Stomach (tissue), 9 donors: Measurements from ENCODE around the gene CFTR. TPM values are rescaled to one million over a fixed set of nuclear protein-coding genes. Genes with fewer than 3 reads are reported as not detected.
A peak's percentile ranks its signal among the peaks of the same experiment; 100 is the strongest.

ENCODE experiments used
- DNase-seq, 2 donors: peaks; one replicate each; pipeline versions ENCODE4 v3.0.0 to v3.0.0-alpha.2; 2013 to 2019
- H3K27ac ChIP-seq, 5 donors: fragments of 200-600 bp in 4 of 5; sonication (generic) in 4 of 5; one replicate each; pipeline ENCODE4 v1.5.1; 2013 to 2019; ENCODE audit warnings: mild to moderate bottlenecking in 1 of 5, moderate library complexity in 1 of 5
- H3K27me3 ChIP-seq, 3 donors: fragments of 200-600 bp; sonication (generic); one replicate each; pipeline ENCODE4 v1.5.1; 2017 to 2019; ENCODE audit warnings: mixed run types in 1 of 3
- H3K36me3 ChIP-seq, 4 donors: fragments of 200-600 bp; sonication (generic); 1 replicate in 3 of 4; 2 replicates in 1 of 4; pipeline ENCODE4 v1.5.1; 2016 to 2019
- H3K4me1 ChIP-seq, 4 donors: fragments of 200-600 bp; sonication (generic); one replicate each; pipeline ENCODE4 v1.5.1; 2016 to 2019
- H3K4me3 ChIP-seq, 4 donors: fragments of 200-600 bp; sonication (generic) in 3 of 4; one replicate each; pipeline ENCODE4 v1.5.1; 2016 to 2019; ENCODE audit warnings: mild to moderate bottlenecking in 1 of 4
- H3K9me3 ChIP-seq, 4 donors: fragments of 200-600 bp; sonication (generic); one replicate each; pipeline ENCODE4 v1.5.1; 2016 to 2019
- CTCF ChIP-seq, 7 experiments: fragments of 450-650 bp in 4 of 7; fragments of 200-600 bp in 3 of 7; sonication (generic) in 3 of 7; IDR thresholded peaks; one replicate each; pipeline ENCODE4 v1.5.1; 2016 to 2019; ENCODE audit warnings: antibody characterized with exemption in 7 of 7, control low read depth in 2 of 7, mild to moderate bottlenecking in 1 of 7
- EP300 ChIP-seq: sonication (generic); formaldehyde crosslinking; IDR thresholded peaks from one replicate; pipeline ENCODE4 v1.6.1; 2017; ENCODE audit warnings: antibody characterized with exemption
- POLR2A ChIP-seq, 4 donors: fragments of 450-650 bp; IDR thresholded peaks; one replicate each; pipeline ENCODE4 v1.6.1; 2016; ENCODE audit warnings: antibody characterized with exemption in 4 of 4, control low read depth in 2 of 4, mild to moderate bottlenecking in 1 of 4, moderate library complexity in 1 of 4
- POLR2AphosphoS5 ChIP-seq, 3 donors: sonication (generic); formaldehyde crosslinking; IDR thresholded peaks; one replicate each; pipeline ENCODE4 v1.6.1; 2016; ENCODE audit warnings: antibody characterized with exemption in 3 of 3
- WGBS, 5 donors: extraction: QIAGEN DNeasy Blood & Tissue Kit in 3 of 5; methylation state at CpG; one replicate each; pipeline versions ENCODE4 v1.1.5 to v1.1.7; 2013 to 2018; 5-methylcytosine and 5-hydroxymethylcytosine counted together
- intact Hi-C: fragments of 100-400 bp; cut with DNase I; formaldehyde crosslinking; loops from one replicate; pipeline ENCODE4 v1.15.1; 2023; ENCODE audit warnings: low total_unique reads
- polyA plus RNA-seq, 3 donors: library from polyadenylated mRNA; stranded (reverse); fragments of 200-250 nt; gene quantifications; one replicate each; pipeline ENCODE4 v1.2.3, GENCODE V29; 2013
- total RNA-seq, 5 donors: library from RNA; depleted of rRNA; stranded (reverse); fragments of >200 nt; gene quantifications; one replicate each; pipeline versions ENCODE4 v1.1.0 to v1.2.3, GENCODE V29; 2014 to 2016
- donor health status: healthy with polysubstance abuse.
- donor health status: Bipolar disorder and iron deficiency.
- donor health status: healthy.

Gene CFTR
- total and polyA plus RNA-seq, 8 donors = under 0.01 to 130 (median 1.7) TPM; not detected in 1

GRCh38 chr7:117489016-117489415 is 9.2 kb downstream of the CFTR start:
- WGBS, 5 donors = 75 to 93% (median 88%) methylated on average over 3 of the region's 3 CpGs
- no peaks in the 10 kb centered on the region for H3K9me3 ChIP-seq
- intact Hi-C loops = no loop called here
- H3K4me1 ChIP-seq = no peaks in the 10 kb centered on the region
- DNase-seq = no peak
- TF ChIP-seq POLR2A (IDR thresholded peaks at IDR 0.05) = no peak
- TF ChIP-seq POLR2AphosphoS5 (IDR thresholded peaks at IDR 0.05) = no peak
- TF ChIP-seq EP300 = no peak
- TF ChIP-seq CTCF (IDR thresholded peaks at IDR 0.05) = no peak
- H3K4me3 ChIP-seq = no peak overlapping the region
- H3K27me3 ChIP-seq = peaks cover 0 to 4% (median 0%) of the 10 kb centered on the region in 3 donors
- no peaks in the 10 kb centered on the region for H3K36me3 ChIP-seq
- no peak overlapping the region for H3K27ac ChIP-seq

- no peak for DNase-seq
- H3K27me3 ChIP-seq = peaks cover 0 to 4% (median 0%) of the 10 kb centered on the region in 3 donors
- H3K27ac ChIP-seq = no peak overlapping the region
- intact Hi-C loops = no loop called here
- H3K4me3 ChIP-seq = no peak overlapping the region
- 74 to 82% (median 76%) methylated on average over 2 of the region's 2 CpGs for WGBS, 5 donors
- no peaks in the 10 kb centered on the region for H3K9me3 ChIP-seq
- TF ChIP-seq CTCF (IDR thresholded peaks at IDR 0.05) (no peak), POLR2A (IDR thresholded peaks at IDR 0.05) (no peak), EP300 (no peak), POLR2AphosphoS5 (IDR thresholded peaks at IDR 0.05) (no peak)
- no peaks in the 10 kb centered on the region for H3K4me1 ChIP-seq
- H3K36me3 ChIP-seq = no peaks in the 10 kb centered on the region
These were observed 9.6 kb downstream of the CFTR start for GRCh38 chr7:117489430-117489829.

- H3K4me3 ChIP-seq = no peak overlapping the region
These were observed 10.1 kb downstream of the CFTR start for GRCh38 chr7:117489911-117490310.

GRCh38 chr7:117492649-117493048 is 12.8 kb downstream of the CFTR start:
- Histone ChIP-seq H3K27me3 (no peaks in the 10 kb centered on the region), H3K4me1 (no peaks in the 10 kb centered on the region), H3K36me3 (no peaks in the 10 kb centered on the region), H3K9me3 (no peaks in the 10 kb centered on the region), H3K4me3 (no peak overlapping the region), H3K27ac (no peak overlapping the region)
- 55 to 73% (median 69%) methylated on average over 2 of the region's 2 CpGs for WGBS, 5 donors
- TF ChIP-seq POLR2A (IDR thresholded peaks at IDR 0.05) (no peak), POLR2AphosphoS5 (IDR thresholded peaks at IDR 0.05) (no peak), EP300 (no peak), CTCF (IDR thresholded peaks at IDR 0.05) (no peak)
- intact Hi-C loops = no loop called here
- DNase-seq = no peak

More at GRCh38 chr7:117489911-117490310, 10.1 kb downstream of the CFTR start:
- 27 to 56% (median 32%) methylated on average over 1 of the region's 1 CpG for WGBS, 5 donors
- TF ChIP-seq POLR2AphosphoS5 (IDR thresholded peaks at IDR 0.05) = peak in 1 of 3 donors; percentile 29
- TF ChIP-seq EP300 = no peak
- H3K36me3 ChIP-seq = no peaks in the 10 kb centered on the region
- no peaks in the 10 kb centered on the region for H3K9me3 ChIP-seq
- intact Hi-C loops = no loop called here
- peak in 1 of 2 donors; percentile 41 for DNase-seq
- H3K27ac ChIP-seq = no peak overlapping the region
- no peaks in the 10 kb centered on the region for H3K4me1 ChIP-seq
- peaks cover 0 to 4% (median 0%) of the 10 kb centered on the region in 3 donors for H3K27me3 ChIP-seq

- TF ChIP-seq EP300 (no peak), POLR2A (IDR thresholded peaks at IDR 0.05) (no peak), POLR2AphosphoS5 (IDR thresholded peaks at IDR 0.05) (no peak), CTCF (IDR thresholded peaks at IDR 0.05) (no peak)
- no peak for DNase-seq
- H3K27ac ChIP-seq = no peak overlapping the region
- intact Hi-C loops = no loop called here
- WGBS, 5 donors = 90 to 95% (median 94%) methylated on average over 2 of the region's 2 CpGs
- H3K27me3 ChIP-seq = no peaks in the 10 kb centered on the region
- H3K36me3 ChIP-seq = no peaks in the 10 kb centered on the region
- no peaks in the 10 kb centered on the region for H3K9me3 ChIP-seq
- no peak overlapping the region for H3K4me3 ChIP-seq
- no peaks in the 10 kb centered on the region for H3K4me1 ChIP-seq
These were observed 13.6 kb downstream of the CFTR start for GRCh38 chr7:117493460-117493859.
